GM21619 (cell line): ENCODE data around the gene SNAI1.
"Not testable (repeated sequence)": the region's sequence is repeated elsewhere in the genome, so short reads cannot be mapped to it uniquely, and the experiment has no call there.

ENCODE experiments used
- ATAC-seq: cut with Tn5 transposase; IDR thresholded peaks from one replicate; pipeline ENCODE4 v1.9.1; 2021; ENCODE audit not compliant: unreplicated experiment

SNAI1 gene

GRCh38 chr20:50011597-50011996 lies 28.8 kb downstream of the SNAI1 start:
- ATAC-seq, result not testable (repeated sequence)

- ATAC-seq, result peak; percentile 45
Observed at GRCh38 chr20:50012282-50013263, 29.8 kb downstream of the SNAI1 start.

GRCh38 chr20:50013976-50014375 lies 31.2 kb downstream of the SNAI1 start:
- no peak for ATAC-seq

GRCh38 chr20:50014570-50015562 lies 32.1 kb downstream of the SNAI1 start:
- no peak for ATAC-seq

- no peak for ATAC-seq
Observed at GRCh38 chr20:50015636-50015992, 32.8 kb downstream of the SNAI1 start.

- ATAC-seq, result no peak
Observed at GRCh38 chr20:50015993-50016770, 33.4 kb downstream of the SNAI1 start.

GRCh38 chr20:50017160-50017559 lies 34.4 kb downstream of the SNAI1 start:
- ATAC-seq, result no peak

GRCh38 chr20:50017576-50018248 lies 34.9 kb downstream of the SNAI1 start:
- no peak for ATAC-seq

GRCh38 chr20:50019466-50020256 lies 36.9 kb downstream of the SNAI1 start:
- no peak for ATAC-seq

- no peak for ATAC-seq
Observed at GRCh38 chr20:50020288-50020687, 37.5 kb downstream of the SNAI1 start.

GRCh38 chr20:50022676-50023075 lies 39.9 kb downstream of the SNAI1 start:
- no peak for ATAC-seq

GRCh38 chr20:50023116-50023805 lies 40.5 kb downstream of the SNAI1 start:
- no peak for ATAC-seq

GRCh38 chr20:50026746-50027575 lies 44.2 kb downstream of the SNAI1 start:
- no peak for ATAC-seq

GRCh38 chr20:50027611-50028105 lies 44.9 kb downstream of the SNAI1 start:
- no peak for ATAC-seq

GRCh38 chr20:50029083-50029696 lies 46.4 kb downstream of the SNAI1 start:
- ATAC-seq, result no peak

GRCh38 chr20:50029697-50030461 lies 47.1 kb downstream of the SNAI1 start:
- no peak for ATAC-seq
